ENCODE measurements around the gene KRT14.
"Not testable (repeated sequence)": the region's sequence is repeated elsewhere in the genome, so short reads cannot be mapped to it uniquely, and the experiment has no call there.

Gene KRT14

DNA sequence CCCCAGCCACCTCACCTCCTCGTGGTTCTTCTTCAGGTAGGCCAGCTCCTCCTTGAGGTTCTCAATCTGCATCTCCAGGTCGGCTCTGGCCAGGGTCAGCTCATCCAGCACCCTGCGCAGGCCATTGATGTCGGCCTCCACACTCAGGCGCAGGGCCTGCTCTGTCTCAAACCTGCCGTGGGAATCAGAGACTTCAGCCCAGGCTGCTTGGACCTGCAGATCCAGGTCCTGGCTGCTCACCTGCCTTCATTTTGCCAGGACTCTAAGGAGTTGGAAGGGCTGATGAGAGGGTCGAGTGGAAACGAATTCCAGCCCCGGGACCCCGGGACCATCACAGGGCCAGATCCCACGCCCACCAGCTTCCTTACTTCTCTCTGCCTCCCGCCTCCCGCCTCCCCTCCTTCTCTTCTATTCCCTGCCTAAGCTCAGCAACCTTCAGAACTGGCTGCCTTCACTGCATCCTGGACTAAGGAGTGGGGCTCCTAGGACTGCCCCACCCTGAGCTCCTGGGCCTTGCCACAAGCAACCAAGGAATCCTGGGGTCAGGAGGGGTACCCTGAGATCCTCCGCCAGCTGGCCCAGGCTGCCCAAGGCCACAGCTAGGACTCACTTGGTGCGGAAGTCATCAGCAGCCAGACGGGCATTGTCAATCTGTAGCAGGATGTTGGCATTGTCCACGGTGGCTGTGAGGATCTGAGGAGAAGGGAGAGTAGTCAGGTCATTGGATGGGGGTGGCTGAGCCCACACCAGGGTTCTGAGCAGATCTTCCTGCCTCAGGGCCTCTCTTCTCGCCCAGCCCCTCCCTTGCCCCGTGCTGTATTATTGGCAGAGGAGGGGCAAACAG, 35.9 kb upstream of the KRT14 start:
- DNase-seq, result not testable (repeated sequence)

DNA sequence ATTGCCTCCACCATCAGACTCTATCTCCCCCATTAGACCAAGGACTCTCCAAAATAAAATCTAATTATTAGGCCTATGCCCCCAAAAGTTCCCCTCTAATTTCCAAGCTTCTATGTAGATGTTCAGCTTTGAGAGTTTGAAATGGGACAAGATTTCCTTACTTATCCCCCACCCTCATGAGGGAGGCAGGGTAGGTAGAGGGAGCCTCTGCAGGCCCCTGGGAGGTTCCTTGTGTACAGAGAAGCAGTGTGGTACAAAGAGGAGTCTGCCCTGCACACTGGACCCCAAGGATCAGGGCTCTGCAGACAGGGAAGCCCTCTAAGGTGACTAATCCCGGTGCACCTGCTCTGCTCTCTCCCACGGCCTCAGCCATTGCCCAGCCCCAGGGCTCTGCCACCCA, 35.2 kb upstream of the KRT14 start:
- no peak for DNase-seq

DNA sequence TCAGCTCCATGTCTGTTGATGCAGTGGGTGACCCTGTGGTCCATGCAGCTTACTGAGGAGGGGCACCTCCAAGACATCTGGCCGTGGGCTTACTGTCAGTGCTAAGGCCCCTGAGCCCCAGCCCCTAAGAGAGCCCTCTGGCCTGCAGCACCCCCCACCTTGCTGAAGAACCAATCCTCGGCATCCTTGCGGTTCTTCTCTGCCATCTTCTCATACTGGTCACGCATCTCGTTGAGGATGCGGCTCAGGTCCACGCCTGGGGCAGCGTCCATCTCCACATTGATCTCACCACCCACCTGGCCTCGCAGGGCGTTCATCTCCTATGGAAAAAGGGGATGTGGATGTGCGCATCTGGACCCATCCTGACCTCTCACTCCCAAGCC, 34.7 kb upstream of the KRT14 start:
- not testable (repeated sequence) for DNase-seq

DNA sequence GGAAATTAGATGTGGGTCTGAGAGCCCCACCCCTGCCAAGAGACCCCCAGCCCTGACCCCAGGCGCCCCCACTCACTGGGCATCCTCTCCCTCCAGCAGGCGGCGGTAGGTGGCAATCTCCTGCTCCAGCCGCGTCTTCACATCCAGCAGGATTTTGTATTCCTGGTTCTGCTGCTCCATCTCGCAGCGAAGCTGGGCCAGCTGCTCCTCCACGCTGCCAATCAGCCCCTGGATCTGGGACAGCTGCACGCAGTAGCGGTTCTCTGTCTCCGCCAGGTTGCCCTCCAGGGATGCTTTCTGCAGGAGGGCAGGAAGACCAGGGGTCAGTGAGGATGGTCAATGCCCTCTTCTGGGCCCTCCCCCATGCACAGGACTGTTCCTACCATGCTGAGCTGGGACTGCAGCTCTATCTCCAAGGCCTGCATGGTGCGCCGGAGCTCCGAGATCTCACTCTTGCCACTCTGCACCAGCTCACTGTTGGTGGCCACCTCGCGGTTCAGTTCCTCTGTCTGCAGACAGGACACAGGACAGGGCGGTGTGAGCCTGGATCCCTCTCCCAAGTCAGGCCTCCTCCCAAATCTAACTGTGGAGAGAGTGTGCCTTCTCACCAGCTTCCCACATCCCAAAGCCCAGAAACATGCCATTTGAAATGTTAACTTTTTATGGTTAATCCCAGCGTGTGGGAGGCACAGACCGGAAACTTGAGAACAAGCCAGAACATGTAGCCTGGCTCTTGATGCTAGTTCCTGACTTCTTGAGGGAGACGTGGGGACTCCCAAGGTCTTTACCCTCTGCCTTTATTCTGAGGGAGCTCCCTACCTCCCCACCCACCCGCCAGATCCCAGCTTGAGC, 34.1 kb upstream of the KRT14 start:
- no peak for DNase-seq

GRCh38 chr17:41619927-41620582, 33.4 kb upstream of the KRT14 start:
- not testable (repeated sequence) for DNase-seq

DNA sequence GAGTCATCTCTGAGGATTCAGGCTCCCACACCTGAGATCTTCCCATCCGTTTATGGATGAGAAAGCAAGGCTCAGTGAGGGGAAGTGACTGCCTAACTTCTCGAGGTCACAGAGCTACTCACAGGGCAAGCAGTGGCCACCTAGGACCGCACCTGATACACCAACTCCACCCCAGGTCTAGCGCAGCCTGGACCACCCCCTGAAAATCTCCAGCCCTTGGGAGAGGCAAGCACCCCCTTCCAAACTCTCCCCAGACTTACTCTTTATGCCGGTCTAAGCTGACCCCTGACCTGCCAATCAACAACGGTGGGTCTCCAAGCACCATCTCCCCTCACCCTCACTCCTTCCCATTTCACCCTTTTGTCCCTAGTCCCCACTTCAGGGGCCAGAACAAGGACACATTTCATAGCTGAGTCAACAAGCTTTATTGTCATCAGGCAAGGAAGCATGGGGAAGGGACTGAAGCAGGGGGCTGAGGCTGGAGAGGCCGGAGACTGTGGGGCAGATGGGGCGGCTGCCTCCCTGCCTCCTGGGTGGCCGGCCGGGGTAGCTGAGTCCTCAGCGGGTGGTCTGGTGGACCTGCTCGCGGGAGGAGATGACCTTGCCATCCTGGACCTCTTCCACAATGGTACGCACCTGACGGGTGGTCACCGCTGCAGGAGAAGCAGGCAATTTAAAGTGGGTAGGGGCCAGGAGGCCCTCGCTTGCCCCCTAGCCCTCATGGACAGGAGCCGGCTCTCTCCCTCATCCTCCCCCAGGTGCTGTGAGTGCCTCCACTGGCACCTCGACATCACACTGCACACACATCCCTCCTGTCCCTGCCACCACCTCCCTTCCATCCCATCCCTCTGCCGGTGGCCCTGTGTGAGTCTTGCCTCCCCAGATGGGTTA, 32.6 kb upstream of the KRT14 start:
- no peak for DNase-seq

DNA sequence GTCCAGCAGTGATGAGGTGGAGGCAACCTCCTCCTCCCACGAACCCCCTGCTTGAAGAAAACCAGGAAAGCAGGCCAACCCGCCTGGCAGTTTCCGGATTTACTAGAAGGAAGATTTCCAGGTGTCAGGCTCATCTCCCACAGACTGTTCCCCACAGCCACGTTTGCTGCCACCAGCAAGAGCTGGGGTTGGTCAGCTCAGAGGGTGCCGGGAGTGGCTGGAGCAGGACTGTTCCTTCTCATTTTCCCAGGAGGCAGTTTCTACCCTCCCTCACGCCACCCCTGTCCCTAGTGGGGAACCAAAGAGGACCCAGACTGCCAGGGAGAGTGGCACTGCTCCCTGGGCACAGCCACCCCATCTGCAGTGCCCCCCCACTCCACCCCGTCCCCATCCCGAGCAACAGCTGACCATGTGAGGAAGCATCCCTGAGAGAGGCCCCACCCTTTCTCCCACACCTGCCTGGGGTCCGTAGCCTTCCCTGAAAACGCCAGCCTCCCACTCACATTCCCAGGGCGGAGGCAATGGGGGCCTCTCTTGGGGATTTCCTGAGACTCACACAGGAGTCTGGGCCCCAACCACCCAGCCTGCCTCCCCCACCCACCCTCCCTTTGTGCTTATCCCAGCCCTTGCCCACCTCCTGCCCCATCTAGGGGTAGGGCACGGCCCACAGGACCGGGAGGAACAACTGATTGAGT, 31.8 kb upstream of the KRT14 start:
- no peak for DNase-seq

- DNase-seq, result no peak
Observed at GRCh38 chr17:41617698-41618097, 31.0 kb upstream of the KRT14 start.

- DNase-seq, result no peak
Observed at GRCh38 chr17:41617136-41617535, 30.4 kb upstream of the KRT14 start.

DNA sequence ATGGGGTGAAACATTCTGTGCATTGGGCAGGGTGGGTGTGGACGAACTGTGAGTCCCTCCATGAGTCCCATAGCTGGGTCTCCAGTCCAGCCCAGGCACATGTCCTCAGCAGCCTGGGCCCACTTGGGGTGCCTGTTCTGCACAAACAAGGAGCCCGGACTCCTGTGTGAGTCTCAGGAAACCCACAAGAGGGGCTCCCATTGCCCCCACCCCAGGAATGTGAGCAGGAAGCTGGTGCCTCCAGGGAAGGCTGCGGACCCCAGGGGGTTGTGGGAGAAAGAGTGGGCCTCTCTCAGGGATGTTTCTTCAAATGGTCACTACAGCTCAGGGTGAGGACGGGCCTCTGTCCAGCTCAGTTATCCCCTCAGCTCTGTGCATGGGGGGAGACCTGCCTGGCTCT, 29.8 kb upstream of the KRT14 start:
- DNase-seq, result not testable (repeated sequence)

DNA sequence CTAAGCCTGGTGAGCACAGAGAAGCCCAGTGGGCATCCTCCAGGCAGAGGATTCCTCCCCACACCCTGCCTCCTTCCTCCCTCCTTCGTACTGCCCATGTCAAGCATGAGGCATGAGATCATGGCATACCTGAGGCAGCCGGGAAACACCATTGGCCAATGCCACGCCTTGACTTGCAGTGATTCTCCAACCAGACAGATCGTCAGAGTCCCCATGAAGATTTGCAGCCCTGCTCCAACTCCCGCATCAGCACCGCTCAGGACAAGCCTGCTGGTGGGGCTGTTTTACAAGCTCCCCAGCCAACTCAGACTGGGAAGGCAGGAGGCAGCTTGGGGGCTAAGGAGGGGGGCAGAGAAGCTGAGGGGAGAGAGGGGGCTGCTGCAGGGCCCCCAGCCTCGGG, 28.8 kb upstream of the KRT14 start:
- DNase-seq, result no peak

- DNase-seq, result not testable (repeated sequence)
Observed at GRCh38 chr17:41614767-41615166, 28.1 kb upstream of the KRT14 start.

- no peak for DNase-seq
Observed at GRCh38 chr17:41614098-41614497, 27.4 kb upstream of the KRT14 start.

- DNase-seq, result no peak
Observed at GRCh38 chr17:41613277-41614082, 26.8 kb upstream of the KRT14 start.

DNA sequence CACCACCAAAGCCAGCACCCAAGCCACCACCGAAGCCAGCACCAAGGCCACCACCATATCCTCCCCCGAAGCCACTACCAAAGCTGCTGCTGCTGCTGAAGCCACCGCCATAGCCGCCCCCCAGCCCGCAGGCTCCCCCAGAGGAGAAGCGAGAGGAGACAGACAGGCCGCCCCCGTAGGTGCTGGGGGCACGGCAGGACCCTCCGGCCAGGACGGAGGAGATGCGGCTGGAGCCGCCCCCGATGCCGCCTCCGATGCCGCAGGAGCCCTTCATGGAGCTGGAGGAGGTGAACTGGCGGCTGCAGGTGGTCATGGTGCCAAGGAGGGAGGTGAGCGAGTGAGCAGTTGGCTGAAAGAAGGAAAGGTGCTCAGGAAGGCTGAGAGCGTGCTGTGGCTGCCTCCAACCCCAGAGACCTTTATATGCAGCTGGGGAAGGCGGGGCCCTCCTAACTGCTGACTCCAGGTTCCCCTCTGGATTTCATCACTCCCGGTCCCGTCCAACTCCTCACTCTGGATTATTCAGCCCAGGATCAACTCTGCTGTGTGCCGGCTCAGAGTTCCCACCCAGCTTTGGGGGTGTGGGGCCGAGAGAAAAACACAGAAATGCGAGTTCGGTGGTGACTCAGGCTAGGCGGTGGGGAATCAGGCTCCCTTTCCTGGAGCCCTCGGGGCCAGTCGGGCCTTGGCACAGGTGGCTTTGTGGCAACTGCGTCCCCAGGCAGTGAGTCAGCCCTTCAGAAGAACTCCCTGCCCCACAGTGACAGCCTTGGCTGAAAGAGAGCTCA, 25.9 kb upstream of the KRT14 start, which contains the start of gene KRT16:
KRT16 (minus strand) TSS at position 392 of the 785 bp plus-strand sequence; CDS start at position 313, 79 bp downstream.
- not testable (repeated sequence) for DNase-seq

- no peak for DNase-seq
Observed at GRCh38 chr17:41610965-41611640, 24.4 kb upstream of the KRT14 start.

GRCh38 chr17:41610061-41610517, 23.4 kb upstream of the KRT14 start:
- DNase-seq, result peak in 1 of 2 donors; percentile 10

GRCh38 chr17:41606930-41607329, 20.2 kb upstream of the KRT14 start:
- not testable (repeated sequence) for DNase-seq

GRCh38 chr17:41602524-41602923, 15.8 kb upstream of the KRT14 start:
- DNase-seq, result no peak

All from inflammatory macrophage (primary cell).